ENCODE measurements around the gene SRGAP2C.
"Not testable (repeated sequence)": the region's sequence is repeated elsewhere in the genome, so short reads cannot be mapped to it uniquely, and the experiment has no call there.

The SRGAP2C gene

DNA sequence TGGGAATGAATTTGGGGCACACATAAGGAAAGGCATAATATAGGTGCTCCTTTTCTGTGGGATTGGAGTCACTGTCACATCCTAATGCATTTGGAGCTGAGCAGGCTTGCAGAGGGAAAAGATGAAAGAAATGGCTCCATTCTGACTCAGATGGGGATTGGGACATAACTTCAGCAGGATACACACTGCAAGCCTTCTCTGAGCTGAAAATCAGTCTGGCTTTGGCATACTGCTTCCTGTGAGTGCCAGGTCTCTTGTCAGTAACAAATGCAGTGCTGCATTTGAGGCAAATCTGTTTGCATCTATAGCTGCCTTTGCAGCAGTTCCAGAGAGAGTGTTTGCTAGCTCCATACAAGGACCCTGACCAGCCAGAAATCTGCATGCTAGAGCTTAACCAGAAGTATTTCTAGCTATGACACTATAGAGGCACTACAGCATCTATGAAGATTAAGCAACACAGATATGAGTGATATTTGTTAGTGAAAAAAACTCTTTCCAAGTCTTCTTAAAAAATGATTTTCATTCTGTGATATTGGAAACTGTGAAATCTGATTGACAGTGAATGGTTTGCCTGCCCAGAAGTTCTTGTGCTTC is 98.9 kb downstream of the SRGAP2C start:
- DNase-seq = not testable (repeated sequence)

DNA sequence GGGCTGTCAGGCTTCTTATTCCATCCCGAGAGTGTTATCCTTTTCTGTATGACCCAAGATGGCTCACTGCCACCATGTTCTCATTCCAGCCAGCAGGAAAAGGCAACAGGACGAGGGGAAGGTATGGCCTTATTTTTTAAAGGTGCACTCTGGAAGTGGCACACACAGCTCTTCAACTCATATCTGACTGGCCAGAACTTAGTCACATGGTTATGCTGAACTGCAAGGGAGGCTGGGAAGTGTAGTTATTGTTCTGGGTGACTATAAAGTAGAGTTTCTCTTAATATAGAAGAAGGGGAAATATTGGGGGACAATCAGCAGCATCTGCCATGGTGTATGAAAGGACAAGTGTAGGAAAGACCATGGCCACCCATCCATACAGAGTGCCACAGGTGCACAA is 107.8 kb downstream of the SRGAP2C start:
- not testable (repeated sequence) for DNase-seq

DNA sequence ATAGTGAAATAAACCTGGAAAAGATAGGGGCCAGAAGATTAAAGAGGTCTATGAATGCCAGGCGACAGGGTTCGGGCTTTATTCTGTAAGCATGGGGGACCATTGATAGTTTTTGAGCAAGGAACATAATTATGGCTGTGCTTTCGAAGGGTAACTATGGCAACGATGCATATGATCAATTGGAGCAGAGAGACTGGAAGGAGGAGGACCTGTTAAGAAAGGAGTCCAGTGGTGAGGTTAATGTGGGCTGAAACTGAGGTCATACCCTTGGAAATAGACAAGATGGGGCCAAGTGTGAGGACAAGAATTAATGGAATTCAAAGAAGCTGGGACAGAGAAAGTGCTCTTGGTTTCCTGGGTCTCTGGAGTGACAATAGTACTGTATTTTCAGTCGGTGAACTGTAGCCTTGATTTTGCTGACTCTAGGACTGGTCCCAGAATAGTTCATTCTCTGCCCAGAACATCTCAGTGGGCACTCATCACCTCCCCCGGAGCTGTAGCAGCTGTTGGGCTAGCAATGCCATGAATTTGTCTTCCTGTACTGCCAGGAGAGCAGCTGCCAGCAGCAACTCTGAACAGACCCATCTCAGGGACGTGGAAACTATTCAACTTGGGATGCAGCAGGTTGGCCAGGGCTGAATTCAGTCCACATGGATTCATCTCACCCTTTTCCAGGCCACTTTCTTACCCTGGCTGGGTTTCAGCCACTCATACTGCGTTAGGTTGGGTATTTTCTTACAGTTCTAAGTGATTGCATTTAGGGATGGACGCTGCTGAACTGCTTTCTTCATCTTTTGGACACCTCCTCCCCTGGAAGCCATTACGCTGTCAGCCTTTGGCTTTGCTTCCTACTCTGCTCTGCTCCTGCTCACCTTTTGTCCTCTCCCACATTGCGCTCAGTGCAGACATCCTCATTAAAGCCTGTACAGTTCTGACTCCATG is 108.8 kb downstream of the SRGAP2C start:
- peak; percentile 25 for DNase-seq

DNA sequence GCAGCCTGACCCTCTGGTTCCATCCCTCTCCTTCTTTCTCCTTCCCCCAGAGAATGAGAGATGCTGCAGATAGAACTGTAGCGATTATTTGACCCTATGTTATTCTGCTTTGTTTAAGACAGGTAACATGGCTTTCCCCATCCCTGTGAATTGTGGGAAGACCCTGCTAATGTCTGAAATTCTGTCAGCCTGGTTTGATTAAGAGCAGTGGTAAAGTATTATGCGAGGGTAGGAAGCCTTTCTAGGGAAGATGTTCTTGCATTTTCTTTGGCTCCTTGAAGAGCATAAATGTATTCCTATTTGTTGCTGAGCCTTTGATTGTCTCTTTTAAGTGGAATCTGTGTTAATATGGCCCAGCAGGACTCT is 109.4 kb downstream of the SRGAP2C start:
- not testable (repeated sequence) for DNase-seq

DNA sequence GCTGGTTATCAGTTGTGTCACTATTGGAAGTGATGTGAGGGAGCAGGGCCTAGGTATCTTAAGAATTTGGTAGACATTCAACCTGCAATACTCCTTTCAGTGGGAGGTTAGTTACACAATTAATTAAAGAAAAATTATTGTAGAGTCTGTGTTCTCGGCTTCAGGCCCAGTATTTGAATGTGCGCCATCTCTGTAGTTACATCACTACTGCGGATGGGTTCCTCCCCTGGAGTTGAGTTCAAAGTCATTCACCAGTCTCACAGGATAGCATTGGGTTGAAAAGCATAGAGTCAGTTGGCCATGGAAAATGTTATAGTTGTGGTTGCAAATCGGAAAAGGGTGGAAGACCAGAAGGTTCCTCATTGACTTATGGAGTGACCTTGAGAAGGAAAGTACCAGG is 111.8 kb downstream of the SRGAP2C start:
- DNase-seq = not testable (repeated sequence)

DNA sequence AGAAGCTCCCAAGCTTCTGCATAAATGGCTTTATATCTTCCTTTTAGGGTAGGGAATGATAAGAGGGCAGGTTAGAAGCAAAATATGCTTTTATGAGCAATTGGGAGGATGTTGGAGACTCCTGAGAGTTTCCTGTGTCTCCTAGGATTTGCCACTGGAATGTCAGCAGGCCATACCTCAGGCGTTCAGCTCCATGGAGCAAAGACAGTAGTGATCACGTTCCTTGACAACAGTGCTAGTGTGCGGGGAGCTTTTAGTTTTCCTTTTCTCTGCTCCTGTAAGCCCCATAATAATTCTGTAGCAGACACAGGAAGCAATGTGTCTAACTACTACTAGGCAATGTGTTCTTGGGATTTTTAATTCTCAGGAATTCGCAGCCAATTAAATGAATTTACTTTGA is 113.8 kb downstream of the SRGAP2C start:
- DNase-seq = not testable (repeated sequence)

DNA sequence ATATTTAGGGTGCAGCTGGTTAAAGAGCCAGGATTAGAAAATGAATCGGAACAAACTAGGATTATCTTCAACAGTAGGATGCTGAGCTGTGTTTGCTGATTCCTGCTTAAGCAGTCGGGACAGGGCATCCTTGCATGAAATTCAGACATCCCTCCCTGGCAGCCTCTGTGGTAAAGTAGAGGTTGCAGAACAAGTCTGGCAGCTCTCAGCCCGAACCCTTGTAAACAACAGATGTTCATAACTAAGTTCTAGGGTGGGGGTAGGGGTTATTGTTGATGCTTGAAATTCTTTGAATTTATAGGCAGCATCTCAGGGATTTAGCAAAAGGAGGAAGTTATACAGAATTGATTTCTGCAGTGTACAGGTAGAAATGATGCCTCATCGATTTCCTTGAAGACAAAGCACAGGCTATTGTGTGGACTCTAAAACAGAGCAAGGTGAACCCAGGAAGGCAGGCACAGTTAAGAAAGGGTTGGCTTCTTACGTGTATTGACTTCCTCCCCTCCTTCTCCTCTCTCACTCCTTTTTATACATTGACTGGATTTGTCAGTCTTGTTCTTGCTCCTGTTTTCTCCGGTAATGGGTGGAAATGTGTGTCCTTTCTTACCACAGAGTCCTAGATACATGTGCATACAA is 114.9 kb downstream of the SRGAP2C start:
- DNase-seq = not testable (repeated sequence)

DNA sequence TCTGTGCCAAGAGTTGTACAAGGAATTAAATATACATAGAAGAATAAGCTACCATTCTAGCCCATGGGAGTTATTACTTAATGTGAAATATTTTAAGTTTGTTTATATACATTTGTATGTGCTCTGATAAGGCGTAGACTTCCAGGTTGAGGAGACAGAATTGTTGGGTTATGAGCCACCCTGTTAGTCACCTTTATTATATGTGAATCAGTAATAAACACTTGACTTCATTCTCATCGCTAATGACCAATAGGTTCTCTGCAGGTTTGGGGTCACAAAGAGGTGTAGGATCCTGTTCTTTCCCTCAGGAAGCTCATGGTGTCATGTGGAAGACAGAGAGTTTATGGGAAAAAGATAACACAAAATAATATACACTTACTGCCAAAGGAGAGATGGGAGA is 117.1 kb downstream of the SRGAP2C start:
- DNase-seq = not testable (repeated sequence)

DNA sequence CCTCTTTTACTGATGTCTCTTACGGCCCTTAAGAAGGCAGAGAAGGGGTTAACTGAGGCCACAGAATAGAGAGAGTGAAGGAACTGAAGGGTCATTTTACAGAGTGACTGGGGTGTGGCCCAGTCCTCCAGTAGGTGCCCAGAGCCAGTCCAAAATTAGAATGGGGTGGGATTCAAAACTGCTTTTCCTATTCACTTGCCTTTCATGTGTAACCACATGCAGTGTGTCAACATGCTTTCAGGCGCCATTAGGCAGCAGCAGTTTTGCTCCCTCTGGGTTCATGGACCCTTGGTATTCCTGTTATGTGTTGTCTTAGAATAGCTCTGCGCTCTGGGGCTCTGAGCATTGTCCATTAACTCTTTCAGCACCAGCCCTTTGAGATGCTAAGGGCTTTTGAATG is 123.0 kb downstream of the SRGAP2C start:
- not testable (repeated sequence) for DNase-seq

DNA sequence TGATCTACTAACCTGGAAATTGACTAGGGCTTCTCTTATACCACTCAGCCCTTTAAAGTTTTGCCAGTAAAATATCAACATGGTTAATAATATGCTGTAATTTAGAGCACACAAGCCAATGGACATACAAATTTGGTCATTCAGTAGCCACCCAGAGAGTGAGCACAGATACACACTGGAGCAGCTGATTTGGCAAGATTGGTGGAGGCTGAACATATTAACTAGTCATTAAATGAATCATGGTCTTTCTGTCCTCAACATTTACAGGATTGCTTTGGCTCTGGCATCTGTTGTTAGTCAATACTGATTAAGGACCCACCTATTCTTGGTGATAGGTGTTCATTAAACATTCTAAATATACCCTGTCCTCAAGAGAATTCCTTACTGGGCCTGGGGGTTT is 130.7 kb downstream of the SRGAP2C start:
- not testable (repeated sequence) for DNase-seq

DNA sequence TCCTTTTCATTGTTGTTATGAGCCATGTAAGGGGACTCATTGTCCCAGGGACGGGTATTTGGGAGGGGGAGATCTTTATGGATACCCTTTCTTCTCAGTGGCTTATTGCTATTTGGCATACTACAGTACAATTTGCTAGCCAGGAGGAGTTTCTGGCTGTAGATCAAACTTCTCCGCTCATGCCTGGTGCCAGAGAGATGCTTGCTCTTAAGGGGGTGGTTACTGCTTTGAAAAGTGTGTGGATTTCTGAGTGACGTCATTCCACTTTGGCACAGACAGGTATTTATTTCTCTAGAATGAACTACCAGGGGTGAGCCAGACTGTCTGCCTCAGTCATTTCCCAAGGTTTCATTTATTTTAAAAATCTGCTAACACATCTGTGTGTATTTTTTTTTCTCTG is 131.3 kb downstream of the SRGAP2C start:
- DNase-seq = not testable (repeated sequence)

DNA sequence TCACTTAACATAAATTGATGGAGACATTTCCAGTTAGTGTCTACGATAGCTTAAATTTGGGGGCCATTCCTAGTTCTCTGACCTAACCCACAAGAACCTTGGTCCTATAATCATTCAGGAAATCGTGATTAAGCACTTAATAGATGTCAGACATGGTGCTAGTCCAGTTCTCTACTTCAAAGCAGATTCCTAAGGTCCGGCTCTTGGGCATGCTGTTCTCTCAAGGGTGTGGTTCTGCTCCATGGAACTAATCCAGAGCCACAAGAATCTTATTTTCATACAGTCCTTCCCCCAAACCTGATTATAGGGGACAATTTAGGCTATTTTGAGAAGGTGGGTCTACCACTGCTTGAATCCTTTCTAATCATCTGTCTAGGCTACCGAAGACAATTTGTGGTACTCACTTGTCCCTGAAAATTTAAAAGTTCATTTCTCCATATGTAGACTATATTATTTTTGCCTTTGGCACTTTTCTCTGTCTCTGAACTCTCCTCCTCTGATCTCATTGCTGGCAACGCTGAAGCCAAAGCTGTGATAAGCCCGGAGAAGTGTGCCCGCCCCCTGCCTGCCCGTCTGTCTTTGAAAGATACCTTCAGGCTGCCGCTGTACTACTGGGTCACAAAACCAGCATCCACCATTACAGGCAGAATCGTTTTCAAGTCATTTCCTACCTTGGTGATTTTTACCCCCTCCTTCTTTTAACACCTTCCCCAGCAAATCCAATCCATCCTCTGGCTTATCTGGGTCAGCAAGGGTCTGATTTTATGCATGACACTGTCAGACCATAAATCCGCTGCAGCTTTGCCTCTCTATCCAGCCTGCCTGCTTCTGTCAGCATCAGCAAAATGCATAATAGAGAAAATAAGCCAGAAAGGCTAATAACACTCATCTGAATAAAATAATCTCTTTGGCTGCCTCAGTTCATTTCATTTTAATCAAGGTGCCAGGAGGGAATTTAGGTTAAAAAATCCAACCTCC is 133.0 kb downstream of the SRGAP2C start:
- not testable (repeated sequence) for DNase-seq

DNA sequence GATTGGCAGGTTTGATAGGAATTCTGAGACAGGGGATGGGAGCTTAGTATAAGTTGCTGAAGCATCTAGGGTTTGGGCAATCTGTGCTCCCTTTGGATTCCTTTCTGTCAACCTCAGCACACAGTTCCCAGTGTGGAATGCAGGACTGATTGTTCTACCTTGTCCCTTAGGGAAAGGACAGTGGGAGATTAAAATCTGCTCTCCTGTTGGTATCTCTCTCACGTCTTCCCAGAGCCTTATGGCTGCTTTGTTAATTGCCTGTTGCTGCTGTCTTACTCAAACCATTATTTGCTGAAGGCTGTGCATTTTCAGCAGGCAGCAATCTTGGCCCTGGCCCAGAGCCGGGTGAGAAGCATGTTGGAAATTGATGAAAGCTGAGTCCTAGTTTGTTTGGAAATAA is 133.9 kb downstream of the SRGAP2C start:
- not testable (repeated sequence) for DNase-seq

DNA sequence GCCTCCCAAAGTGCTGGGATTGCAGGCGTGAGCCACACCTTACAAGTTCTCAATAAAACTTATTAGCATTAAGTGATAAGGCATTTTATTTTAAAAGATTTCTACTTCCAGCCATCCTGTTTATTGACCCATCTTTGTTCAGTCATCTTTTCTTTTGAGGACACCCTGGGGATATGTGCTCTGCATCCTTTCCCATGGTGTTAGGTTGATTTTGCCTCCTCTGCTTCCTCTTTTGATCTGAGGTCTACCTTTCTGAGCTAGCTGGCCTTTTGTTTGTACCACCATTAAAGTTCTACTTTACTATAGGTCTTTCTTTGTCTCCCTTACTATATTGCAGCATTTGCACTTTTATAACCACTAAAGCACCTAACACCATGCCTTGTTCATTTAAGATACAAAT is 136.9 kb downstream of the SRGAP2C start:
- not testable (repeated sequence) for DNase-seq

DNA sequence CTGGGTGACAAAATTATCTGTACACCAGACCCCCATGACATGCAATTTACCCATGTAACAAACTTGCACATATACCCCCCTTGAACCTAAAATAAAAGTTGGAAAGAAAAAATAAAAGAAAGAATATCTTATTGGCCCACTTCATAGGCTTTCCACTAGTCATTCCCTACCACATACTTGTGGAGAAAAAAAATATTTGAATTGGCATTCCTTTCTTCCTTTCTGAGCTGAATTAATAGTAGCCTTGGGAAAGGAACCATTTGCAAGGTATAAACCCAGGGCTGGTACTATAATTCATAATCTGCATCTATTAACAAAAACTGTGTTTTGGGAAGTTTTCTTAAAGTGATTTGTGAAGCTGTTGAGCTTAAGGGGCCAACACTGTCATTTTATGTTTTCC is 140.0 kb downstream of the SRGAP2C start:
- not testable (repeated sequence) for DNase-seq

DNA sequence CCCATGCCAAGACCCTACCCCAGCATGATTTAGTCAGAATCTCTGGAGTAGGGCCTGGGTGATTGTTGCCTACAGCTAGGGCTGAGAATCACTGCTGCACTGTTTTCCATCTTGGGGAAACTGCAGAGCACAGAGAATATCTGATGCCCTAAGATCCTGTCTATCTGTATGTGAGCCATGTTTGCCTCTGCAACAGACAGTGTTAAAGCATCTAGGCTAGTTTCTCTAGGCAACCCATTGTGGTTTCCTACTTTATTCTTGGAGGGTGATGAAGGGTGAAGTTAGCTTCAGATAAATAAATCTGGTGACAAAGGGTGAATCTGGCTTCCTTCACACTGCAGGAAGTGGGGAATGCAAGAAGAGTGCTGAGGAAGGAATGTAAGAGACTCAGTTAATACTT is 147.4 kb downstream of the SRGAP2C start:
- DNase-seq = not testable (repeated sequence)

DNA sequence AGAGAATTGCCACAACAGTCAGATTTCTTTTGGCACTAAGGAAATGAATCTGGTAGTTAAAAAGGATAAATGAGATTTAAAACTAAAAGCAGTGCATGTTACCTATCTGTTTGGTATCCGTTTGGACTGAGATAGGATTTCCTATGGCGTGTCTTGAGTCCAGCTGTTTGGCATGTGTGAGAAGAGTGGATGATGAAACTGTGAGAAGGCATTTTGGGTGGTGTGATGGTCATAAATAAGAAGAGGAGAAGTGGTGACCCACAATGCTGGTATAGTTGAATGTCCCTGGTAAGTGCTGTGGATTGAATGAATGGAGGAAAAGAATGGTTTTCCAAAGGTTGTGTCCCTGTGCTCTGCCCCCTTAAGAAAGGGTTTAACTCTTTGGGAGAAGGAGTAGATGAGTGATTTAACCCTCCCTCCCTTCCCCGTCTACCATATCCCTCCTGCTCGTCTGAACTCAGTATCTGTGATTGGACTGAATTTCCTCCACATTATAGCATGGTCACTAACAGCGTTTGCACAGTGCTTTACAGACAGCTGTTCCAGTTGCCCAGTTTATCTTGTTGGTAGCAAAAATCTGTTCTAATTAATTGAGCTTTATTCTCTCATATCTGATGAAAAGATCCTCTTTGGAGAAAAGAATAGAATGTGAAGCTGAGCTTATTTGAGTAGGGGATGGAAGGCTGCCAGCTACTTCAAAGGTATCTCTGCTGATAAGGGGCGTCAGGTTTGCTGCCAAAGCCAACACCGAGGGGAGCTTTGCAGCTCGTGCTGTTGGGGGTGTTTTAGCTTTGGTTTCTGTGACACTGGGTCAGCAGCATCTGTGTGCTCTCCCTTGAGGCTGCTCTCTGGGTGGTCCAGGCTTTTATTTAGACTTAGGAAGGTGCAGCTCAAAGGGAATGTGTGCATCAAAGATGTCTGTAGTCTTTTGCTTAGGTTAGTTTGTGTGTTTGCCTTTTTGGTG is 148.1 kb downstream of the SRGAP2C start:
- DNase-seq = not testable (repeated sequence)

DNA sequence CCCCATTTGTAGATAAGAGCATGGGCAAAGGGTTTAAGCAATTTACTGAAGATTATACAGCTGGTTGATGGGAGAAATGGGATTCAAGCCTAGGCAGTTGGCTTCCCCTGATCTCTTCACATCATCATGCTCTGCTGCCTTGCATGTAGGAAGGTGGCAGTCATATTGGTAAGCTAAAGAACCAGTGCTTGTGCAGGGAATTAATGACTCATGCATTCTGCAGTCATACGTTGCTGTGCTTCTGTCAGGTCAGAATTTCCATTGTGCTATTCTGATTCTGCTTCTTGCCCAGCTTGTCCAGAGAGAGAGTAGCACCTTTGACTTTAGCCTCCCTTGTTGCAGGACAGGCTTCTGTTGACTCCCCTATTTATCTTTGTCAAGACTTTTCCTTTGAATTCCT is 153.2 kb downstream of the SRGAP2C start:
- DNase-seq = not testable (repeated sequence)

DNA sequence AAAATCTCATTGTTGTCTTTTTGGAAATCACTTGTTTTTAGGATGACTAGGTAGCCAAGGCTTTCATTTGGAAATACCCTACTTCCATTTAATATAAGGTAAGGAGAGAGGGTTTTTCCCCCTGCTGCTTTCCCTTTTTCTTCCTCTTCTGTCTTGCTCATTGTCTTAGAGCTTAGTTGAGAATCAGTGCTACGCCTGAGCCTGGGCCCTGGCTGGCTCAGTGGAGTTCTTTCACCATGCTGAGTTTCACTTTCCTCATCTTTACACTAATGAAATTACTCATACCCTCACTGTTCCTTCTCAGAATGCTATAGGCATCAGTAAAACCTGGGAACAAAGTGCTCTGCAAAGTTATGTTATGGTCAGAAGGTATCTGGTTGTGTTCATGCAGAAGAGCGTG is 154.8 kb downstream of the SRGAP2C start:
- DNase-seq = not testable (repeated sequence)

DNA sequence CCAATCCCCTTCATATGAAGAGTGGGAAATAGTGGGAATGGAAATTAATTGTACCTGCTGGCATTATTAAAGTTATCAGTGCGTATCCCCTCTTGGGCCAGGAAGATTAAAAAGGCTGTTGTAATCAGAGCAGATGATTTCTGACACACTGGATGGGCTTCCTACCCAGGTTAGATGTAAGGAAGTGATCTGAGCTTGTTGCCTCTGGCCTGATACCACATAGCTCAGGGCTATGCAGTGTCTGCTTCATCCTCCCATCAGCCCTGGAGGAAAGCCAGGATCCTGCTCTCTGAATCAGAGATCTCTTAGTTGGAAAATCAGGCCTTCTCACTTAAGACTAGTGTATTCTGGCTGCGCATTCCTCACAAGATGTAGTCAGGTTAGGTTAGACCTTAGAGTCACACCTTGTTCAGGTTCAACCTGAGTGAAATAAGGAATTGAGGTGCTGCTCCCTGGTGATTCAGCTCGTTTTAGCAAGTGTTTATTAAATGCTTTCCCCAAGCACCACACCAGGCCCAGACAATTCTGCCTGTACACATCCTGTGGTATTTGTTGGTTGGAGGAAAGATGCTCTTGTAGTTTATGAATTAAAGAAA is 158.6 kb downstream of the SRGAP2C start:
- not testable (repeated sequence) for DNase-seq

DNA sequence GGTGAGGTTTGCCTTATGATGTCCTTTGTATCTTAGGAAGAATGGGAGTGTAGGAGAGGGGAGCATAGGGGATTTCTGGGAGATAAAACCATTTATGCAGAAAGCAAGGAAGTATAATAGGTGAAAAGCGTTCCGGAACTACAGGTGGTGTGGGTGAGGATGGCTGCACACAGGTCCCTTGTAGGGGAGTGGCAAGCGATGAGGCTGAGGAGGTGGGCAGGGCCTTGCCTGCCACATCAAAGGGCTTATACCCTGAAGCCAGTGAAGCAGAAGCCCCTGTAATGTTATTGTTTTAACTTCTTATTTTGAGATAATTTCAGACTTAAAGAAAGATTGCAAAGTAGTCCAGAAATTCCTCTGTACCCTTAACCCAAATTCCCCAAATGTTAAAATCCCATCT is 159.6 kb downstream of the SRGAP2C start:
- not testable (repeated sequence) for DNase-seq
